ENCODE measurements around the gene SMURF2. TPM values are rescaled to one million over a fixed set of nuclear protein-coding genes. Genes with fewer than 3 reads are reported as not detected.

Gene SMURF2
- total RNA-seq, 1 donor from 2014 or later = 11.6 TPM

DNA sequence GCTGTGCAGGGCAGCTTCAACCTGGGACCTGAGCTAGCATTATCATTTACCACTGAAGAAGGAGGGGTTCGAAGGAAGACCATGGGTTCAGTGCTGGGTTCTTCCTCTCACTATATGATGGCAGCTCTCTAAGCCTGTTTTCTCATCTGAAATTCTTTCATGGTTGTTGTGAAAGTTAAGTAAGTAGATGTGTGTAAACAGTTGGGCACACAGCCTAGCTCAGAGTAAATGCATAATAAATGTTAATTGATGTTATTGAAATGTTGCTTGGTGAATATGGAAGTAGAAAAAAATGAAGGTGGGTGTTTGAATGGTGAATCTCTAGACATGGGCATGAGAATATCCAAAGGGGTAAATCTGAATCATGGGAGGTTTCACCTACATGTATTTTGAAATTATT, 146.3 kb downstream of the SMURF2 start:
- ATAC-seq (no peak), DNase-seq (no peak)
- intact Hi-C loops (cut with micrococcal nuclease) = no loop called here

DNA sequence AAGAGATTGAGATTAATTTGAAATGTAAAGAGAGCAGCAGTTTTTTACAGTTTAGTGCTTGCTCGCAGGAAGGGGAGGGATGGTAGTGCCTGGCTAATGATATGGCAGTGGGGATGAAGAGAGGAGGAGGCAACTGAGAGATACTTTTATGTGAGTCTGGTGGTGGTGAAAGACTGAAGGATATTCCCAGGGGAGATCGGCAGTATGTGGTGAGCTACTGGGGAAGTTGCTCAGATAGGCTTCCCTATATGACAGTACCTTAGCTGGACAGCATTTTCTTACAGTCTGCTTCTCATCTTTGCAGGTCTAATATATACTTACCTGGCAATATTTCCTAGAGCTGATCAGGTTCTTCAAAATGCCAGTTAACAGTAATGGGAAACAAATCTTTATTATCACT, 146.7 kb downstream of the SMURF2 start:
- ATAC-seq = no peak
- intact Hi-C loops (cut with micrococcal nuclease) = no loop called here
- DNase-seq = no peak

DNA sequence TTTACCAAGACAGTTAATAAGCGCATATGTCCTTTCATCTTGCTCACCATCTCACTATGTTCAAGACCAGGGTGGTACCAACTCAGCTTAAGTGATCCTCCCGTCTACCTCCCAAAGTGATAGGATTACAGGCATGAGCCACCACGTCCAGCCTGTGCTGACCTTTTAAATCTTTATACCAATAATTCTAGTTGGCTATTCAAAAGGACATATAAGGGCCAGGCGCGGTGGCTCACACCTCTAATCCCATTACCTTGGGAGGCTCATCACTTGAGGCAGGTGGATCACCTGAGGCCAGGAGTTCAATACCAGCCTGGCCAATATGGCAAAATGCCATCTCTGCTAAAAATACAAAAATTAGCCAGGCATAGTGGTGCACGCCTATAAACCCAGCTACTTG, 152.9 kb downstream of the SMURF2 start:
- intact Hi-C loops (cut with micrococcal nuclease) = no loop called here
- ATAC-seq (no peak), DNase-seq (no peak)

DNA sequence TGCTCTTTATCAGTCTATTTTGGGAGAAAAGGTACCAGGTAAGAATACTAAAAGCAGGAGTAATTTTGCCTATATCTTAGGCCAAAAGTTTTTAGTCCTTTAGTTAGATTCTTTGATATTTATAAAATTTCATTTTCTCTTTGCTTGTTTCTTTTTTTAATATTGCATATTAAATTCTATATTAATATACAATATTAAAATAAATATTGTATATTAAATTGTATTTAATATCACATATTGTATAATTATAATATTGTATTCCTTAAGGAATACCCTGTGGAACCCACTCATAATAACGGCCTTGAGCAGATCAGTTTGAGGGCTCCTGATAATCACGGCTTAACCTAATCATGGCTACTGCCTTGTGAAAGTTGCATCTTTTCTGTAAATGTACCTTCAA, 153.4 kb downstream of the SMURF2 start:
- DNase-seq = no peak
- ATAC-seq = no peak
- intact Hi-C loops (cut with micrococcal nuclease) = no loop called here

DNA sequence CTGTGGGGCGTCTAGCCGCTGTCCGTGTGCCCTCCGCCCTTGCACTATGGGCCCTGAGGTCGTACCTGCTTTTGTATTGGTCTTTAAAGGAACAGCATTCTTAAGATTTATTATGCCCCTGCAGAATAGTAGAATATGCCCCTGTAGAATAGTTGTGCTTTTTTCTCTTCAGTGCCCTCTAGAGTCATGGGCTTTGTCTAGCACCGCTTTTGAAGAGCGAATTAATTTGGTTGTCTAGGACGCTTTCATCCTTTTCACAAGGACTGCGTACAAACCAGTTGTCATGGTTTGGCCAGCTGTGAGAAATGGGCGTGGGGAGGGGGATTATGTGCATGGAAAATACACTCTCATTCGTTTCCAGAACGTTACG, 154.7 kb downstream of the SMURF2 start:
- DNase-seq (no peak), ATAC-seq (peak; percentile 29)
- intact Hi-C loops (cut with micrococcal nuclease) = no loop called here

DNA sequence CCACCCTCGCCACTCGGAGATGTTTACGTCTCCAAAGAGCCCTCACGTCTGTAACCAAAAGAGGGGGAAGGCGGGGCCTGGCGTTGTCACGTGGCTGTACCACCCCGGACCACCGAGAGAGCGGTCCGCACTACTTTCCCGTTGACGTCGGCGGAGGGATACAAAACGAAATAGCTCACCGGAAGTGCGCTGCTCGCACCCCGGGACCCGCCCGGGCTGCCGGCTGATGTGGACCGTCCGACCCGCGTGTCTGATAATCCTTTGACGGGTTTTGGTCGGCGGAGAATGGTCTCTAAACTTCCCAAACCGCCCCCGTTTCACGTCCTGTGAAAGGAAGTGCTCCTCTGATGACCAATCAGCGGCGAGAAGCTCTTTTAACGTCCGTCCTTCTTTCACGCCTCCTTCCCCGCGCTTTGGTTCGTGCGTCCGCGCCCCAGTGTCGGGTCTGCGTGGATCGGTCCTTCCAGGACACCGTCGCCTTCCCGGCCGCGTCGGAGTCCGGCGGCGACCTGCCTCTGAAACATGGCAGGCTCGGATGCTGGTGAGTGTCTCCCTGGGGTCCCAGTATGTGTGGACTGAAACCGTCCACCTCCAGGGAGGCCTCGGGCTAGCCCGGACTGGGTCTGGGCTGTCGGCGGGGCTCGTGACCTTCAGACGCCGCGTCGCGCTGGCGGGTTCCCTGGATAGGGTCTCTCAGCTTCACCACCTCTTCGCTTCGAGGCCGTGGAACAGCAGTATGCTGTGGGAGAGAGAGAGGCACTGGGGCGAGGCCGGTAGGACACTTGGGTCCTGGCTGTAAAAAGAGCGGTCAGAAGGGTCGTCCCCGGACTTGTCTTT, 155.3 kb downstream of the SMURF2 start, which contains the start of gene CEP95:
Gene CEP95 (plus strand): TSS at position 402 of the 837 bp plus-strand sequence. CDS start 121 bp downstream, at position 523.
- peak; percentile 84 for ATAC-seq
- intact Hi-C loops (cut with micrococcal nuclease) = no loop called here

DNA sequence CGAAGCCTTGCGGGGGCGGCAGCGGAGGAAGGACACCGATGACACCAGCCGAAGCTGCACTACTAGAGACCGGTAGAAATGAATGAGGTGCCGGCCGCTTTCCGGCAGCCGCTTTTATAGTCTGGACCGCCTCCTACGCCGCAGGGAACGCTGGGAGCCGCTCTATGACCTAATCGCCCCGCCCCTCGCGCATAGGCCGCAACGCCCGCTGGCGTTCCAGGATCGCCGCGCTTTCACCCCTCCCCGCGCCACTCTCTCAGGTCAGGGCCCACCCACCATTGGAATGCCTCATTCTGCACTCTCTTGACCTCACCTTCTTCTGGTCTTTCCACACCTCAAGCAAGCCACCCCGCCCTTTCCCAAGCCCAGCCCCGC, 155.9 kb downstream of the SMURF2 start, which contains the start of gene DDX5:
Gene DDX5 (minus strand): TSS at position 89 of the 375 bp plus-strand sequence. CDS start 170 bp downstream, outside the sequence.
- DNase-seq (peak; percentile 98), ATAC-seq (peak; percentile 84)
- intact Hi-C loops (cut with micrococcal nuclease) = no loop called here

More for the DNA sequence above, 155.3 kb downstream of the SMURF2 start, which contains the start of gene CEP95:
- peak; percentile 95 for DNase-seq

DNA sequence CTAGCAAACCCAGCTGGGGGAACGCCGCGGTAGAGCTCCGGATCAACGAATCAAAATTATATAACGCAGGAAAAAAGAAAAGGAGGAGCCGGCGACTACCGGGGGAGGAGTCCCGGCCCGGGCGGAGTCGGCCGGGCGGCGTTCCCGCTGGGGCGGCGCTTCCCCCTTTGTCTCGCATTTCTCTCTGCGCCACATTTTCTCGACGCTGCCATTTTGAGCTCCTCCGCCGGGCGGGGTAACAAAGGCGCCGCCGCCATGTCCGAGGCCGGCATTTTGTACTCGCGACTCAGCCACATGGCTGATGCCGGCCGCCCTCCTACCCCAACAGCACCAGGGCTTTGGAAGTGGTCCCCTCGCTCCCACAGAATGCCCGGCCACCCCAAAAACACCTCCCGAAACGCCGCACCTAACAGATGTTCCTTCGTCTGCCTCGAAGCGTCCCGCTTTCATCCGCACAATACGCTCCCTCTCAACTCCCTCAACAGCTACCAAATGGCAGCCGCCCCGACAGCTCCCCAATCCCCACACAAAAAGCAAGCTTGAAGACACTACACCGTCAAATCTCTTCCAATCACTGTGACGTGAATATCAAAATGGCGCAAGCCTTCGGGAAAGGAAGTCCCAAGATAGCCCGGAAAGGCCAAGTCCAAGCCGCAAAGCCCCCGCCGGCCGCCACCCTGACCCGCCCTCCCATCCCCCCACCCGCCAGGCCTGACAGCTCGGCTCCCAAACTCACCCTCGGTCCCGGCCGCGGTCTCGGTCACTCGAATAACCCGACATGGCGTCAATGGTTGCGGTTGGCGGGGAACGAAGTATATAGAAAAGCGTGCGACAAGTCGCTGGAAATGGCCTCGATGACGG, 156.5 kb downstream of the SMURF2 start:
- peak; percentile 95 for DNase-seq
- intact Hi-C loops (cut with micrococcal nuclease) = no loop called here
- peak; percentile 75 for ATAC-seq

DNA sequence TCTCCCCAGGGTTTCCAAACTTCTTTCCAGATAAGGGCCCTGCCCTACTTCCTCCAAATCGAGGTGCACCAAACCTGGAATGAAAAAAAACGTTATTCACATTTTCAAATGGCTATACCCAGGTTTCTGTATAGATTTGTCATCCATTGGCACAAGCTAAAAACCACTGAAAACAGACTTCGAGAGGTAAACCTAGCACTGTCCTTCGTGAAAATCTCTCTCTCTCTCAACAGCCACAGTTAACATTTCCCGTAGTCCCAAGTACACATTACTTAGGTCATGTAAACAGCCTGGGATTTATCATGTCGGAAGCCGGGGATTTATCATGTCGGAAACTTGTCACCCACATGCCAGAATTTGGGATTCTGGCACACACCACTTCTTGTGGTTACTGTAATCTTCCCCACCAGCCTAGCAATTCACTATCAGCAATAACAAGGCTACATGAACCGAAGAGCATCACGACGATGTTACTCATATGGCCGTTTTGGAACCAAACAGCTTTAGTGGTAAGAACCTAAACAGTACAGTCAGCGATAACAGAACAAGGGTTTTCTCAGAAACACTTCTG, 157.3 kb downstream of the SMURF2 start:
- intact Hi-C loops (cut with micrococcal nuclease) = no loop called here
- no peak for ATAC-seq
- no peak for DNase-seq

DNA sequence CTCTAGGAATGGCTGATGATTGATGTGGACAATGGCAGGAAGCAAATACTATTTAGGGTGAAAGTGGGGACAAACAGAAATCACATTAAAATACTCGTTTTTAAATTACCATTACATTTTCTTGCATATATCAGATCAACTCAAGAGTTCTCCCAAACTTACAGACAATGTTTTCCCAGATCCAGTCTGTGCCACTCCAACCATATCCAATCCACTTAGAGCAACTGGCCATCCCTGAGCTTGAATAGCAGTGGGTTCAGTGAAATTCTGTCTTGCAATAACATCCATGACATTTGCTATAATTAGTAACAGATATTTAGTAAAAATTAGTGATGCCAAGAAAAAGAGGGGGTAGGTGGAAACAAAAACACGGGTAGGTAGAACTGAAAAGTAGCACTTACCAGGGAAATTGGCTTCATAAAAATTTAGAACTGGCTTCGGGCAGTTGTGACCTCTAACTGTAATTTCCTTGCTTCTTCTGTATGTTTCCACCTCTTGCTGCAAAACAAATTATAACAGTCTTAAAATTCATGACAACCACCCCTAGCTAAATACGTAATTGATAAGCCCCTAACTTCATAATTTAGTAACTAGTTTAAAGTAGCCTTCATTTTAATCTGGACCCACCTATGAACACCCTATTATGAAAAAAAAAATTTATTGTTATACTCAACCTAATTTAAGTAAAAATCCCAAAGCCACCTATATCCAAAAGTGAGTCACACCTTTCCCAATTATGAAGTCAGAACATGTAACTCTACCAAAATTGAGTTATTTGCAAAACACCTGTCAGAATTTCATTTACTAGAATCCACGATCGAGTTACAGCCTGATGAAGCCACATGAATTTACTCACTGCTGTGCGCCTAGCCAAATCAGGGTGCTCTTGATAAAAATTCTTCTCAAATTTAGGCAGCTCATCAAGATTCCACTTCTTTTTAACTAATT, 158.0 kb downstream of the SMURF2 start:
- DNase-seq (no peak), ATAC-seq (no peak)
- intact Hi-C loops (cut with micrococcal nuclease) = no loop called here

DNA sequence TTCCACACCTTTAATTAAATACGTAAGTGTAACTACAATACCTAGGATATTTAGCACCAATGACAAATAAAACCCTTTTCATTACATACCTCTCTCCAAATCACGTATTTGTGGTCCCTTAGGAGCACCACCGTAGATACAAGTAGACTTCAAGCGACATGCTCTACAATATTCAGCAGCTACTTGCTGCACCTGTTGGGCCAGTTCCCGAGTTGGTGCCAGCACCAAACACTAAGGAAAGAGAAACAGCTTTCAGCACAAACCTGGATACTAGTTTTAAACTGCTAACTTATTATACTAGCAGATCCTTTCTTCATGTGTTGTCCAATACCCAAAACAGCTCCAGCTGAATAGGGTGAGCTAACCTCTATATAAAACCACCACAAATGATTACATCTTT, 158.8 kb downstream of the SMURF2 start:
- intact Hi-C loops (cut with micrococcal nuclease) = no loop called here
- no peak for ATAC-seq

DNA sequence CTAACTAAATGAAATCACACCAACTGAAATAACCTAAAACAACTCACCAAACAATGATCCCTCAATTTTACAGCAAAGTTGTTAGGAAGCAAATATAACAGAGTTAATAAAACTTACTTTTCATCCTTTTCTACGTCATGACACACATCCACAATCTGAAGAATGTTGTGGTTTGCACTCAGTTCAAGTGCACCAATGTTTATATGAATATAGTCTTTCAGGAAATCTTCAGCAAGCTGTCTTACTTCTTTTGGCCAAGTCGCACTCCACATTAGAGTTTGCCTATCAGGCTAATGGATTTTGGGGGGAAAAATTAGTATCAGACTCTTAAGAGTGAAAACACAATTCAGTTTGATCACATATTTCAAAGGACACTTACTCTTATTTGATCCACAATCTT, 159.3 kb downstream of the SMURF2 start:
- DNase-seq (no peak), ATAC-seq (no peak)
- intact Hi-C loops (cut with micrococcal nuclease) = no loop called here

More for the DNA sequence above, 158.8 kb downstream of the SMURF2 start:
- DNase-seq = no peak

DNA sequence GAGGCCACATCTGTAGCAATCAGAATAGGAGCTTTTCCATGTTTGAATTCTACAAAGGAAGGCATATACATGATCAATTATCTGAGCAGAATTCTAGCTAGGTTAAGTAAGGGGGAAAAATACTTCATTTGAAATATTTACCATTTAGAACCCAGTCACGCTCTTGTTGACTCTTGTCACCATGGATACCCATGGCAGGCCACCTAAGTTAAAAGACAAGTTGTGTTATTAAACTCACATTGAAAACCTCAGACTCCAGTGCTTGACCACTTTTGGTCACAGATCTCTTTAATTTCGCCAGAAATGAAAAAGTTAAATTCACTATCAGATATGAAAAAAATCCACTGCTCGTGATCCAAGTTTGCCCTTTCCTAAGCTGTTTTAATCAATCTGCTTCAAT, 160.1 kb downstream of the SMURF2 start:
- DNase-seq (no peak), ATAC-seq (no peak)
- intact Hi-C loops (cut with micrococcal nuclease) = no loop called here

DNA sequence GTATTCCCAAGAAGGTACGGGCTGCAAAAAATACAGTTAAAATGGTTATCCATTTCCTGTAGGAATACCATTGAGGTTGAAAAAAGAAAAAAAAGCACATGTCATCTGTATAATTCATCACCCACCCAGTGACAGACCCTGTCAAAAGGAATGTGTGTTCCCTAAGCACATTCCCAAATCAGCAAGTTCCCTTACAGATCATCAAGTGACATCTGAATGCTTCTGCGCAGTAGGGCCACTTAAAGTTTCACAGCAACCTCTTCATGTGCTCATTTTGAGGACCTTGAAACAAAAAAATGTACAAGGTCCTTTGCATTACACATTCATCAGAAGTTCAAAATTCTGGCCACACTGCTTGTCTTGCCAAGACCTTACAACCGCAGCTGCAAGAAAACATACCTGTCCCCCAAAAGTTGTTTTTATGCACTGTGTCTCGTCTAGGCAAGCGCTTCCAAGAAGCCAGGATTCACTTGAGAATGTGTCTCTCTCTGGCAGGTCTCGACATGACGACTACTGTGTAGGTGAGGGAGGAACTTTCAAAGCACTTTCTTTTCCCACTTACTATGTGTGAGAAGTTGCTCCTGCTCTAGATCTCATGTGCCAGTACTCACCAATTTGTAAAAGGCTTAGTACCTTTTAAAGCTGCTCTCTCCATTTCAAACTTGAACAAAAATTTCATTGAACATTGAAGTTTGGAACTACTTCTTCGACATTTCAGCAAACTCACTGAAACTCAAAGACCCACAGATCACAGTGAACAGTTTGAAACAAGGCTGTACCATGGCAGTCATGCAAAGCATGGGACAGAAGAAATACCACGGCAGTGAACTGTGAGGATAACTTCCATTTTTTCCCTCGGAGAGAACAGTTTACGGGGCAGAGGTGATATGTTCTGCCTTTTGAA, 161.0 kb downstream of the SMURF2 start:
- ATAC-seq = no peak
- DNase-seq = no peak
- intact Hi-C loops (cut with micrococcal nuclease) = no loop called here

DNA sequence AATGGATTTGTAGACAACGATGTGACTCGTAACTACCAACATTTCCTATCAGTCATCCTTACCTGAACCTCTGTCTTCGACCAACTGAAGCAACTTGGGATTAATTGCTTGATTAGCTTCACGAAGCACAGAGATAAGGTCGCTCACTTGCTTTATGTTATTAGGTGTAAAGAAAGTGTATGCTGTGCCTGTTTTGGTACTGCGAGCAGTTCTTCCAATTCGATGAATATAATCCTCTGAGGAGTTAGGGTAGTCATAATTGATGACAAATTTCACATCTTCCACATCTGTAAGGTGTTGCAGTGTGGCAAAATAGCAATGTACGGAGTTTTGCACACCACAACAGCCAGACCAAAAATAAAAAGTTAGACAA, 161.6 kb downstream of the SMURF2 start:
- DNase-seq (no peak), ATAC-seq (no peak)
- intact Hi-C loops (cut with micrococcal nuclease) = no loop called here

DNA sequence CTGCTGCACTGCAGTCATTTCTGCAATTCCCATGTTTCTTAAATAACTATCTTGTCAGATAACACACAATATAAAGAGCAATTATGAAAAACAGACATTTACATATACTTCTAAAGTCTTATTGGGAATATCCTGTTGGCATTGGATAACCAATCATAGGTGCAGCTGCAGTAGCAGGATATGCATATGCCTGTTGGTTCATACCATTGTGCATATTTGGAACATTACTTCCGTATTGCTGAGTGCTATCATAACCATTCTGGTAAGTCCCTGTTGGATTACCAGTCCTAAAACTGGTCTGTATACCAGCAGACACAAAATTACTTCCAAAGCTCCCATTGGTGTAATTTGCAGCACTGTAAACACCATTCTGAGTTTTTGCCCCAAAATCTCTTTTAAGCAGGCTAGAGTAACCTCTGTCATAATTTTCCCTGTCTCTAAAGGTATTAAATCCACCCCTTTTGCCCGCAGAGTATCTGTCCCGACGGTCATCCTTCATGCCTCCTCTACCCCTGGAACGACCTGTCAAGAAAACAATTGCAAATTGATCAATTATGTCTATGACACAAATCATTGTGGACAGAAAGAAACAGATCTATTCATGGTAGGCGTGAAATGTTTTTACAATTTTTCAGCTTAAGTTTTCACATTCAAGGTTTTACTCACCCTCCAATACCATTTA, 162.2 kb downstream of the SMURF2 start:
- intact Hi-C loops (cut with micrococcal nuclease) = no loop called here
- ATAC-seq = no peak

More for the DNA sequence above, 162.2 kb downstream of the SMURF2 start:
- no peak for DNase-seq

Data from left ventricle myocardium superior (tissue), 1 donor.